Mesenchymal stem cell (in vitro differentiated cells and primary cell): ENCODE results near the gene RABL6.

Experiments used
- DNase-seq: peaks from one replicate; pipeline ENCODE4 v3.0.0-alpha.2; 2013
- H2AFZ ChIP-seq: one replicate; pipeline ENCODE4 v1.6.1; 2013; ENCODE audit warnings: low read depth, mild to moderate bottlenecking, control low read depth, inconsistent platforms, low read length, moderate library complexity
- H2AK5ac ChIP-seq: 2 replicates; pipeline ENCODE4 v1.6.1; 2013; ENCODE audit warnings: low read length, moderate library complexity, mild to moderate bottlenecking, inconsistent platforms; ENCODE audit not compliant: severe bottlenecking
- H2BK120ac ChIP-seq: one replicate; pipeline ENCODE4 v1.6.1; 2013; ENCODE audit warnings: low read depth, mild to moderate bottlenecking, inconsistent platforms, low read length, moderate library complexity
- H2BK12ac ChIP-seq, 2 experiments: one replicate each; pipeline ENCODE4 v1.6.1; 2013; ENCODE audit warnings: inconsistent platforms in 2 of 2, low read length in 2 of 2, mild to moderate bottlenecking in 2 of 2, moderate library complexity in 2 of 2, control low read depth in 1 of 2
- H2BK15ac ChIP-seq: one replicate; pipeline ENCODE4 v1.6.1; 2013; ENCODE audit warnings: mild to moderate bottlenecking, low read depth, inconsistent platforms; ENCODE audit not compliant: poor library complexity, severe bottlenecking
- H2BK5ac ChIP-seq: 2 replicates; pipeline ENCODE4 v1.6.1; 2013; ENCODE audit warnings: low read depth, mild to moderate bottlenecking, low read length, control low read depth, inconsistent platforms; ENCODE audit not compliant: poor library complexity, severe bottlenecking
- H3K14ac ChIP-seq, 2 experiments: one replicate each; pipeline ENCODE4 v1.6.1; 2013; ENCODE audit warnings: inconsistent platforms in 2 of 2, low read length in 2 of 2, control low read depth in 1 of 2, mild to moderate bottlenecking in 1 of 2, moderate library complexity in 1 of 2
- H3K18ac ChIP-seq, 2 experiments: one replicate each; pipeline ENCODE4 v1.6.1; 2013; ENCODE audit warnings: inconsistent platforms in 2 of 2, low read length in 2 of 2, control low read depth in 1 of 2, low read depth in 1 of 2, mild to moderate bottlenecking in 1 of 2
- H3K23ac ChIP-seq, 2 experiments: one replicate each; pipeline ENCODE4 v1.6.1; 2013; ENCODE audit warnings: inconsistent platforms in 2 of 2, low read length in 2 of 2, mild to moderate bottlenecking in 2 of 2, moderate library complexity in 2 of 2, control low read depth in 1 of 2
- H3K27ac ChIP-seq: 2 replicates; pipeline ENCODE4 v1.5.1; 2013; ENCODE audit warnings: mild to moderate bottlenecking, moderate library complexity, low read length, control low read depth, inconsistent platforms; ENCODE audit not compliant: poor library complexity, severe bottlenecking
- H3K27me3 ChIP-seq, 2 experiments: 2 replicates each; pipeline versions ENCODE4 v1.6.1 to v1.7.0; 2013; ENCODE audit warnings: low read length in 2 of 2, mild to moderate bottlenecking in 2 of 2, moderate library complexity in 2 of 2, control low read depth in 1 of 2, inconsistent platforms in 1 of 2; ENCODE audit not compliant: control insufficient read depth in 1 of 2, insufficient read depth in 1 of 2
- H3K36me3 ChIP-seq, 2 experiments: 2 replicates each; pipeline versions ENCODE4 v1.6.1 to v1.7.0; 2013; ENCODE audit warnings: low read length in 2 of 2, control low read depth in 1 of 2, inconsistent platforms in 1 of 2, low read depth in 1 of 2, mild to moderate bottlenecking in 1 of 2; ENCODE audit not compliant: insufficient read depth in 2 of 2, control insufficient read depth in 1 of 2
- H3K4ac ChIP-seq, 2 experiments: one replicate each; pipeline ENCODE4 v1.6.1; 2013; ENCODE audit warnings: inconsistent platforms in 2 of 2, low read length in 2 of 2, mild to moderate bottlenecking in 2 of 2, moderate library complexity in 2 of 2, control low read depth in 1 of 2, low read depth in 1 of 2
- H3K4me1 ChIP-seq: 2 replicates; pipeline ENCODE4 v1.6.1; 2013; ENCODE audit warnings: low read depth, low read length, control low read depth; ENCODE audit not compliant: control insufficient read depth, insufficient read depth
- H3K4me2 ChIP-seq: 2 replicates; pipeline ENCODE4 v1.6.1; 2013; ENCODE audit warnings: low read length, mild to moderate bottlenecking, inconsistent platforms; ENCODE audit not compliant: poor library complexity, severe bottlenecking
- H3K4me3 ChIP-seq, 2 experiments: 2 replicates each; pipeline versions ENCODE4 v1.5.1 to v1.7.0; 2013; ENCODE audit warnings: low read length in 2 of 2, mild to moderate bottlenecking in 2 of 2, control low read depth in 1 of 2, low read depth in 1 of 2; ENCODE audit not compliant: insufficient read depth in 1 of 2
- H3K79me1 ChIP-seq: replicated peaks from 2 replicates; pipeline ENCODE4 v1.6.1; 2013; ENCODE audit warnings: mild to moderate bottlenecking, control low read depth, low read length, inconsistent platforms; ENCODE audit not compliant: poor library complexity, severe bottlenecking
- H3K9ac ChIP-seq: 2 replicates; pipeline ENCODE4 v1.7.0; 2013; ENCODE audit warnings: mild to moderate bottlenecking, low read length, moderate library complexity
- H3K9me3 ChIP-seq: 2 replicates; pipeline ENCODE4 v1.7.0; 2013; ENCODE audit warnings: mild to moderate bottlenecking, low read length; ENCODE audit not compliant: control insufficient read depth
- H4K8ac ChIP-seq: one replicate; pipeline ENCODE4 v1.6.1; 2013; ENCODE audit warnings: inconsistent platforms, mild to moderate bottlenecking, low read length, moderate library complexity
- H4K91ac ChIP-seq: one replicate; pipeline ENCODE4 v1.6.1; 2013; ENCODE audit warnings: mild to moderate bottlenecking, low read length, inconsistent platforms
- WGBS: methylation state at CpG from one replicate; pipeline ENCODE4 v1.1.7; 2013; ENCODE audit warnings: mixed read lengths; 5-methylcytosine and 5-hydroxymethylcytosine counted together

The RABL6 gene

DNA sequence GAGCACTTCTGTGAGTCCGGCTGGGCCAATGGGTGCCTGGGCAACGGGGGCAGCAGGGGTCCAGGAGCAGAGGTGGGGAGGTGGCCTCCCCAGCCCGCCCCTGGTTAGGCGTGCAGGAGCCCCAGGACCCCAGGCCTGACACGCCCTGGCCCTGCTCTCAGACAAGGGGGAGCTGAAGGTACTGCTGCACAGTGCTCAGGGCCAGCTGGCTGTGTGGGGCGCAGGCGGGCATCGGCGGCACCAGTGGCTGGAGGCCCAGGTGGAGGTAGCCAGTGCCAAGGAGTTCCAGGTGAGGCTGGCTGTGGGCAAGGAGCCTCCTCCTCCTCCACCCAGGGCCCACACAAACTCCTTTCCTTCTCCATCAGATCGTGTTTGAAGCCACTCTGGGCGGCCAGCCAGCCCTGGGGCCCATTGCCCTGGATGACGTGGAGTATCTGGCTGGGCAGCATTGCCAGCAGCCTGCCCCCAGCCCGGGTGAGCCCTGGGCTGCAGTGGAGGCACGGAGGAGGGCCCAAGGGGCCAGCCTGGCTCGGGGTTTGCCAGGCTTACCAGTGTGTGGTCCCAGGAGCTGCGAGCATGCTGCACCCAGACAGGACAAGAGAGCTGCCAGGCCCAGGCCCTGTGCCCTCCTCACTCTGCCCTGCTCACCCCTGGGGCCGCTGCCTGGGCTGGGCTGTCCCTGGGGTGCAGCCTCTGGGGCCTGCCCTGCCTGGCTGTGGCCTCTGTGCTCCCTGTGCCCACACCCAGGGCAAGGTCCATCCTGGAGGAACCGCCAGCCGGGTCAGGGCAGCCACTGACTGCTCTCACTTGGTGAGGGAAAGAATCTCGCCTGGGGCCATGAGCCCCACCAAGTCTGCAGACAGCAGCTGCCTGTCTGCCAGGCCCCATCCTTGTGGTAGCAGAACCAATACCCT lies 51.4 kb downstream of the RABL6 start:
- no peak for DNase-seq
- Histone ChIP-seq H2AK5ac (no peak overlapping the region), H3K79me1 (peaks cover 35% of the 10 kb centered on the region), H3K4me2 (no peak overlapping the region), H3K4ac (no peak overlapping the region), H2AFZ (no peak overlapping the region), H3K9me3 (no peaks in the 10 kb centered on the region), H3K4me3 (no peak overlapping the region), H3K36me3 (peaks cover 38 to 83% of the 10 kb centered on the region in 2 experiments), H3K14ac (no peak overlapping the region), H2BK120ac (no peak overlapping the region), H2BK12ac (no peak overlapping the region), H2BK15ac (no peak overlapping the region), H3K23ac (no peak overlapping the region), H2BK5ac (no peak overlapping the region), H3K27ac (no peak overlapping the region), H4K8ac (no peak overlapping the region), H3K18ac (no peak overlapping the region), H3K4me1 (peaks cover 53% of the 10 kb centered on the region), H3K9ac (no peak overlapping the region), H3K27me3 (no peaks in the 10 kb centered on the region), H4K91ac (peak overlapping the region; percentile 61)
- WGBS, result 93% methylated on average over 16 of the region's 20 CpGs

GRCh38 chr9:136860529-136860928 lies 52.8 kb downstream of the RABL6 start:
- H2BK12ac ChIP-seq, result no peak overlapping the region
- H3K27ac ChIP-seq, result no peak overlapping the region
- no peak overlapping the region for H3K9ac ChIP-seq
- WGBS, result 93% methylated on average over 9 of the region's 9 CpGs
- no peak overlapping the region for H2AFZ ChIP-seq
- H3K79me1 ChIP-seq, result peaks cover 35% of the 10 kb centered on the region
- H3K4ac ChIP-seq, result no peak overlapping the region
- no peak overlapping the region for H3K4me3 ChIP-seq
- H3K18ac ChIP-seq, result no peak overlapping the region
- H3K23ac ChIP-seq, result no peak overlapping the region
- H3K4me1 ChIP-seq, result peaks cover 48% of the 10 kb centered on the region
- DNase-seq, result no peak
- H3K14ac ChIP-seq, result no peak overlapping the region
- no peaks in the 10 kb centered on the region for H3K27me3 ChIP-seq
- H2AK5ac ChIP-seq, result no peak overlapping the region
- no peak overlapping the region for H2BK120ac ChIP-seq
- H3K4me2 ChIP-seq, result no peak overlapping the region
- H3K36me3 ChIP-seq, result peaks cover 41 to 78% of the 10 kb centered on the region in 2 experiments
- H2BK15ac ChIP-seq, result no peak overlapping the region
- H2BK5ac ChIP-seq, result no peak overlapping the region
- H3K9me3 ChIP-seq, result no peaks in the 10 kb centered on the region
- no peak overlapping the region for H4K8ac ChIP-seq
- no peak overlapping the region for H4K91ac ChIP-seq

GRCh38 chr9:136860933-136861873 lies 53.5 kb downstream of the RABL6 start:
- H2BK120ac ChIP-seq, result no peak overlapping the region
- no peak overlapping the region for H3K9ac ChIP-seq
- H3K18ac ChIP-seq, result no peak overlapping the region
- H3K23ac ChIP-seq, result no peak overlapping the region
- H3K4me3 ChIP-seq, result no peak overlapping the region
- peaks cover 42% of the 10 kb centered on the region for H3K4me1 ChIP-seq
- H3K27me3 ChIP-seq, result no peaks in the 10 kb centered on the region
- no peak overlapping the region for H3K4me2 ChIP-seq
- H2BK12ac ChIP-seq, result no peak overlapping the region
- peaks cover 35% of the 10 kb centered on the region for H3K79me1 ChIP-seq
- H3K27ac ChIP-seq, result no peak overlapping the region
- peaks cover 41 to 78% of the 10 kb centered on the region in 2 experiments for H3K36me3 ChIP-seq
- H4K91ac ChIP-seq, result peak overlapping the region; percentile 15
- H3K9me3 ChIP-seq, result no peaks in the 10 kb centered on the region
- 98% methylated on average over 22 of the region's 22 CpGs for WGBS
- H4K8ac ChIP-seq, result no peak overlapping the region
- no peak overlapping the region for H2AK5ac ChIP-seq
- H2AFZ ChIP-seq, result no peak overlapping the region
- H2BK15ac ChIP-seq, result no peak overlapping the region
- H3K14ac ChIP-seq, result no peak overlapping the region
- H2BK5ac ChIP-seq, result no peak overlapping the region
- H3K4ac ChIP-seq, result no peak overlapping the region
- no peak for DNase-seq
